Measurements from ENCODE around the gene IL22.

The IL22 gene

GRCh38 chr12:68269779-68270178 is 16.4 kb upstream of the IL22 start (continued):
- TF ChIP-seq ZNF704 (tag by site-specific recombination; IDR thresholded peaks at IDR 0.05): no peak

DNA sequence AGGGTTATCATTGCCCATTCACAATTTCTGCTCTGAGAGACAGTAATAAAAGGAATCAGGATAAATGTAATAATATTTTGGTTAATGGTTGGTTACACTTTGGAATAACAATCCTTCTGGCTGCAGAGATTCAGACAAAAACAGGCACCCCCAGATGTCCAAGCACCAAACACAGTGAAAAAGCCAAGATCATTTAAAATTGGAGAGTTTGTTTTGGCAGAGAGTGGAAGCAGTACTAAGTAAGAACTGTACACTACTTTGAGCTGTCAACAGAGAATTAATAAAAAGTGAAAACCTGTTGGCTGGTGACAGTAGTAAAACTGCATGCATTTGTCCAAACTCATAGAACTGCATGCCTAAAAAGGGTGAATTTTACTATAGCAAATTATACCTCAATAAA is 15.6 kb upstream of the IL22 start:
- POLR2A ChIA-PET: no interaction called here
- TF ChIP-seq ZNF510 (tag by site-specific recombination; IDR thresholded peaks at IDR 0.05; ENCODE audit: insufficient replicate concordance) (no peak), ZNF202 (tag by site-specific recombination; IDR thresholded peaks at IDR 0.05; ENCODE audit: borderline replicate concordance) (no peak), ZNF529 (tag by site-specific recombination; IDR thresholded peaks at IDR 0.05; ENCODE audit: insufficient replicate concordance) (no peak), HIC1 (tag by site-specific recombination; IDR thresholded peaks at IDR 0.05) (no peak), YY1 (tag by site-specific recombination; IDR thresholded peaks at IDR 0.05) (no peak), ZNF335 (tag by site-specific recombination; conservative IDR thresholded peaks at IDR 0.05) (no peak), ZNF394 (tag by site-specific recombination; IDR thresholded peaks at IDR 0.05; ENCODE audit: borderline replicate concordance) (no peak), ZFP41 (tag by site-specific recombination; IDR thresholded peaks at IDR 0.05; ENCODE audit: borderline replicate concordance) (no peak), ZBTB48 (tag by site-specific recombination; IDR thresholded peaks at IDR 0.05) (no peak)
- TF ChIP-seq, protein P1, sequence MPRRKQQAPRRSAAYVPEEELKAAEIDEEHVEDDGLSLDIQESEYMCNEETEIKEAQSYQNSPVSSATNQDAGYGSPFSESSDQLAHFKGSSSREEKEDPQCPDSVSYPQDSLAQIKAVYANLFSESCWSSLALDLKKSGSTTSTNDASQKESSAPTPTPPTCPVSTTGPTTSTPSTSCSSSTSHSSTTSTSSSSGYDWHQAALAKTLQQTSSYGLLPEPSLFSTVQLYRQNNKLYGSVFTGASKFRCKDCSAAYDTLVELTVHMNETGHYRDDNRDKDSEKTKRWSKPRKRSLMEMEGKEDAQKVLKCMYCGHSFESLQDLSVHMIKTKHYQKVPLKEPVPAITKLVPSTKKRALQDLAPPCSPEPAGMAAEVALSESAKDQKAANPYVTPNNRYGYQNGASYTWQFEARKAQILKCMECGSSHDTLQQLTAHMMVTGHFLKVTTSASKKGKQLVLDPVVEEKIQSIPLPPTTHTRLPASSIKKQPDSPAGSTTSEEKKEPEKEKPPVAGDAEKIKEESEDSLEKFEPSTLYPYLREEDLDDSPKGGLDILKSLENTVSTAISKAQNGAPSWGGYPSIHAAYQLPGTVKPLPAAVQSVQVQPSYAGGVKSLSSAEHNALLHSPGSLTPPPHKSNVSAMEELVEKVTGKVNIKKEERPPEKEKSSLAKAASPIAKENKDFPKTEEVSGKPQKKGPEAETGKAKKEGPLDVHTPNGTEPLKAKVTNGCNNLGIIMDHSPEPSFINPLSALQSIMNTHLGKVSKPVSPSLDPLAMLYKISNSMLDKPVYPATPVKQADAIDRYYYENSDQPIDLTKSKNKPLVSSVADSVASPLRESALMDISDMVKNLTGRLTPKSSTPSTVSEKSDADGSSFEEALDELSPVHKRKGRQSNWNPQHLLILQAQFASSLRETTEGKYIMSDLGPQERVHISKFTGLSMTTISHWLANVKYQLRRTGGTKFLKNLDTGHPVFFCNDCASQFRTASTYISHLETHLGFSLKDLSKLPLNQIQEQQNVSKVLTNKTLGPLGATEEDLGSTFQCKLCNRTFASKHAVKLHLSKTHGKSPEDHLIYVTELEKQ (tag by site-specific recombination; IDR thresholded peaks at IDR 0.05; ENCODE audit: borderline replicate concordance): no peak
- H3K36me3 ChIP-seq (ENCODE audit: control insufficient read depth in 2 of 2, insufficient read depth in 1 of 2, low read length in 2 of 2): no peaks in the 10 kb centered on the region; a peak in 1 of 3 replicates
- CTCF ChIA-PET: no interaction called here
- H3K27ac ChIP-seq (ENCODE audit: extremely low read depth, low read depth, low read length): no peak overlapping the region
- no peaks in the 10 kb centered on the region for H3K9me3 ChIP-seq (ENCODE audit: control insufficient read depth, insufficient read depth, low read depth, low read length)
- no peak overlapping the region for H3K4me3 ChIP-seq (ENCODE audit: low read depth, low read length)
- H3K4me1 ChIP-seq (ENCODE audit: control insufficient read depth, insufficient read depth, low read length): no peaks in the 10 kb centered on the region

DNA sequence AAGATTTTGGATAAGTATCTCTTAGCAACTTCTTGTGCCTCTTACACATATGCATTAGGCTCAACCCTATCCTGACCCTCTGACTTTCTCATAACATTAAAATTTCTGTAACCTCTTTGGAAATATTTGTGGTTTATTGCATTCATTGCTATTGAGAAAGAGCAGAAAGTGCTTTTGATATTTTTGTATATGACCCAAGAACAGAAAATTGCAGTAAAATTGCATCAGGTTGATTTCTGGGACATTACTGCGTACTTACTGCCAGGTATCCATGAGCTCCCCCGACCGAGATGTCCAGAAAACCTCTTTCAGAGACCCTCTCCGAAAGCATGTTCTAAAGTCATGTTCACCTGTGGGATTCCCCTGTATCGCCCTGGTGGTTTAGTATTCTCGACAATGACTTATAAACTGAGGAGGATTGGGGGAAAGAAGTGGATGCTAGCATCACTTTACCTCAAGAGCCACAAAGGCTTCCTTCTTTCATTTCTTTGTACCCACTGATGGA is 14.5 kb upstream of the IL22 start:
- Histone ChIP-seq H3K9me3 (ENCODE audit: control insufficient read depth, insufficient read depth, low read depth, low read length) (no peaks in the 10 kb centered on the region), H3K4me3 (ENCODE audit: low read depth, low read length) (no peak overlapping the region), H3K4me1 (ENCODE audit: control insufficient read depth, insufficient read depth, low read length) (no peaks in the 10 kb centered on the region), H3K36me3 (ENCODE audit: control insufficient read depth in 2 of 2, insufficient read depth in 1 of 2, low read length in 2 of 2) (no peaks in the 10 kb centered on the region; a peak in 1 of 3 replicates), H3K27ac (ENCODE audit: extremely low read depth, low read depth, low read length) (no peak overlapping the region)
- POLR2A ChIA-PET: interaction anchor here (0.7 kb wide), 1 partner anchor 1210 kb away, joined by 3 read pairs; no protein-coding TSS in a partner anchor
- CTCF ChIA-PET: no interaction called here
- TF ChIP-seq PRDM2 (tag by site-specific recombination; IDR thresholded peaks at IDR 0.05; ENCODE audit: borderline replicate concordance) (no peak), ZFP3 (tag by site-specific recombination; IDR thresholded peaks at IDR 0.05; ENCODE audit: low read depth) (no peak), ZBTB49 (tag by site-specific recombination; IDR thresholded peaks at IDR 0.05; ENCODE audit: low read depth) (no peak), BCL11B (tag by site-specific recombination; IDR thresholded peaks at IDR 0.05; ENCODE audit: low read depth) (no peak)
